HG03039 (cell line): ENCODE data around the gene SETD9.
A peak's percentile ranks its signal among the peaks of the same experiment; 100 is the strongest.

Source experiments
- ATAC-seq: cut with Tn5 transposase; IDR thresholded peaks from one replicate; pipeline ENCODE4 v1.9.1; 2021; ENCODE audit warnings: mild to moderate bottlenecking, moderate library complexity; ENCODE audit not compliant: unreplicated experiment

Gene SETD9

DNA sequence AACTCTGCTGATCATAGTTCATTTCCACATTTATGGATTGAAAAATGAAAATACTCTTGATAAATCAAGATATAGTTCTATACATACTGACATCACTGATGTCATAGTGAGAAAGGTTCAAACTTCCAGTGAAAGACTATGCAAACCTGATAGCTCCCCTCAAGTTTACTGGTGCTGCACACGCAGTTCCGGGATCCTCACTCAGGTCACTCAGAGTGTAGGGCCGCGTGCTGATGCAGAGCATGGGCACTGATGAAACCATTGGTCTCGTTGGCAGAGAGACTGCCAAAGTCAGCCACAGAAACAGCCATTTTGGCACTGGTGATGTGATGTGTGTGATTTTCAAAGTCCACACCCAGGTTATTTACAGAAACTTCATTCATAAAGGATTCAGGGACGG is 13.5 kb downstream of the SETD9 start:
- ATAC-seq, result no peak

DNA sequence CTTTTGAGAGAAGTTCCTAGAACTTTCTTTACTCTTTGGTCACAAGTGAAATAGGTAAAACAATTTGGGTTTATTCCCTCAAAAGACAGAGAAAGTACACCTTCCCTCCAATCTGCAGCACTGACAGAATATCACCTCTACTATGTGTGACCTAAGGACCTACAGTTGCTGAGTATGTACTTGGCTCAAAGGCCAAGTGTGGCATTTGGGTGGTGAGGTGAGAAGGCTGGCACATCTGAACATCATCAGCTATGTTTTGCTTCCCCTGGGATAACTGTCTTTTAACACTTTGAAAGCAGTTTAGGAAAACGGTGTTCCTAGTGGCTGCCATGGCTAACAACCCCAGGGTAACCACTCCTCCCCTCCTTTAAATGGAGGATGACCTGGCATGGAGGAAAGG is 24.9 kb downstream of the SETD9 start:
- ATAC-seq, result no peak

DNA sequence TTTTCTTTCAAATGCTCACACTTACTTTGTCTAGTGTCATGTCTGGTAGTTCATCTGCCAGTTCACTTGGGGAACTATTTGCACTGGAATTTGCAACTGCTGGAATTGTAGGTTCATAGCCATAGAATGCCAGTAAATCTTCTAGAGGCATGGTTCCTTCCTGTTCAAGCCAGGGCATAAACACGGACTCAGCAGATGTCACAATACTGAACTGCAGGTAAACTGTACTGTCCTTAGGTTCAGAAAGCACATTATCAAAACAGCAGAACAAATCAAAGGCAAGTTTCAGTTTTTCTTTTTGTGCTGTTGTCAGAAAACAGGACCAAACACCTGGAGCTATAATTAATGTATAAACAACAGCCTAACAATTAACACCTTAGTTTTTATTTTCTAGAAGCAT is 29.5 kb downstream of the SETD9 start:
- no peak for ATAC-seq

DNA sequence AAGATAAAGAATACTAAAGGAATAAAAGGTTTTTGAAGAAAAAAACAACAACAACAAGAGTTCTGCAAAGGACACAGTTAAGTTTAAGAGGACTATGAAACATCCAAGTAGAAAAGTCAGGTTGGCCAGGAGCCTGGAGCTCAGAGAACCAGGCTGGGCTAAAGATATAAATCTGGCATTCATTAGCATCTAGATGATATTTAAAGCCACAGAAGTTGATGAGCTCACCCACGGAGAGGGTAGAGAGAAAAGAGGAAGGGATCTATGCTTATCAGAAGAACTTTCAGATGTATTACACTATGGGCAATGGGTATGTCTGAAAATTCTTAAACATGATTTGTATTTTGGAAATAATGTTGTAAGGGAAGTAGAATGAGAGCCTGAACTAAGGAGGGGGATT is 32.6 kb downstream of the SETD9 start:
- ATAC-seq, result no peak

DNA sequence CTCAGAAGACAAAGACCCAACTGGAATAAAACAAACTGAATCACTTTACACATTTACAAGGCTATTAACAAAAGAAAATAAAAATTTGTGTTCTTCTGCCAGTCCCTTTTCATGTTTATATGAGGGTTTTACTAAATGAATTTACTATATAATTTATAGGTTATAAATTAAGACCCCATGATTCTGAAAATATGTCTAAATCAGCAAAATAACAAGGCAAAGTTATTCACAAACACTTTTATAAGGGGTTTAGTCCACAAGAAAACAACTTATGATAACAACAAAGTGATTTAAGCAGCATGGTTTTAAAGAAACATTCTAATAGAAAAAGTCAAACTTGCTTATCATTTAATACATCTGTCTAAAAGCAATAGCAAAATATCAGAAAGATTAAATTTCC is 37.7 kb downstream of the SETD9 start:
- no peak for ATAC-seq

- ATAC-seq, result peak; percentile 40
Observed at GRCh38 chr5:56950626-56951125, 41.3 kb downstream of the SETD9 start.

DNA sequence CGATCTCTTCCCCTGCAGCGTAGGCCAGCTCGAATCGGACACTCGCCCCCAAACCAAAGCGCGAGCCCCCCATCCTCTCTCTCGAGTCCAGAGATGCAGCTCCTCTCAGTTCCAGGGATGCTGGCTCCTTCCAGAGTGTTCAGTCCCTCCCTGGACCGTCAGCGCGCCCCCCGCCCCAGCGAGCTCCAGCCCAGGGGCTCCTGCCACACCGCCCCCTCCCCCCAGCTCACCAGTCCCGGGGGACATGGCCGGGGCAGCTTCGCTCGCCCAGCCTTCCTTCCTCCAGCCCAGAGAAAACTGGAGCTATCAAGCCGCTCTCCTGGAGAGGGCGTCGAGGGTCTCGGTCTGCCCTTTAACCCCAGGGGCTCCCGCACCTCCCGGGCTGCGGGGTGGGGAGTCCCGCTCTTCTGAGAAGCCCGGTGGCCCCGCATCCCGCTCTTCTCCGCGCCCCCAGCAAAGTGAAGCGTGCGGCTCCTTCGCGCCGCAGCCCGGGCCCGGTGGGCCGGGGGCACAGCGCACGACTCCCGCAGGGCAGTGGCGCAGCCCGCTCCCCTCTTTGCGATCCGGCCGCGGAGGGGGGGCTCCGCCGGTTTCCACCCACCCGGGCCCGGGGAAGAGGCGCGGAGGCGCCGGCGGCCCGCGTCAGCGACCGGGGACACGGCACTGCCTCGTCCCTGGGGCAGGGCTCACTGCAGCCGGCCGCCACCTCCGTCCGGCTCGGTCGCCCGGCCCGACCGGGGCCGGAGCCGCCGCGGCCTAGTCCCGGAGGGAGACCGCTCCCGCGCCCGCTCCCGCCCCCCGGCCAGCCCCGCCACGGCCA is 41.9 kb downstream of the SETD9 start:
- ATAC-seq, result peak; percentile 37

GRCh38 chr5:56951946-56952691 is 42.7 kb downstream of the SETD9 start, which contains the start of gene MIER3:
TSS of gene MIER3 (minus strand) at chr5:56952123. CDS start at chr5:56952102, 21 bp downstream.
- ATAC-seq, result peak; percentile 91

DNA sequence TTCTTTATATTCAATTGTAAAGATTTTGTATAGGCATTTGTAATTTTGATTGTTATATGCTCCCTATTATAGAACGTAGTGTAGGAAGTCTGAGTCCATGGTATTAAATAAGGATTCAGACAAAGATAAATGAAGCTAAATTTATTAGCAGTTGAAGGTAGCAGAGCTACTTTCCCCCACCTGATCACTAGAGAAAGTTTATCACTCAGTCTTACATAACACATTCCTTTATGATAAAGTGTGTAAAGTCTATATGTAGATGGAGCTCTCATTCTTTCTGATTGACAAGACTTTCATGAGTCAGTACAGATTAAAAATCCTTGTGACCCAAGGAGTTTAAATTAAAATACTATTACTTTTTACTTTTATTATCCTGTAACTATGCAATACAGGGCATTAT is 44.9 kb downstream of the SETD9 start:
- no peak for ATAC-seq

DNA sequence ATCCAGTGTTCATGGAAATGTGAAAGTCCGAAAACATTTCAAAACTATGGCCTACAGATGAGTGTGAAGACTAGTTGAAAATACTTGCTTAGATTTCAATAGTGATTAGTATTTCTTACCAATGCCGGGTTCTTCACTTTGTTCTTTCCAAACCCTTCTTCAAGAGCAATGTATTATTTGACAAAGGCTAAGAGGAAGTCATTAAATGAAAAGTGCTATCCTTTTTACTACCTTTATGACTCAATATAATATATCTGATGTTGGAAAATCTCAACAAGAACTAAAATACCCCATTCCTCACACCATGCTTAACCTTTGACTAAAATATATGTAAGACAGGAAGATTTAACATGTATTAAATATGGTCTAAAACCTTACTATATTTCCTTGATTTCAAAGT is 49.2 kb downstream of the SETD9 start:
- ATAC-seq, result no peak

GRCh38 chr5:56959326-56959725 is 49.9 kb downstream of the SETD9 start:
- ATAC-seq, result no peak

GRCh38 chr5:56961746-56962145 is 52.4 kb downstream of the SETD9 start:
- no peak for ATAC-seq

GRCh38 chr5:56962286-56962685 is 52.9 kb downstream of the SETD9 start:
- ATAC-seq, result no peak

DNA sequence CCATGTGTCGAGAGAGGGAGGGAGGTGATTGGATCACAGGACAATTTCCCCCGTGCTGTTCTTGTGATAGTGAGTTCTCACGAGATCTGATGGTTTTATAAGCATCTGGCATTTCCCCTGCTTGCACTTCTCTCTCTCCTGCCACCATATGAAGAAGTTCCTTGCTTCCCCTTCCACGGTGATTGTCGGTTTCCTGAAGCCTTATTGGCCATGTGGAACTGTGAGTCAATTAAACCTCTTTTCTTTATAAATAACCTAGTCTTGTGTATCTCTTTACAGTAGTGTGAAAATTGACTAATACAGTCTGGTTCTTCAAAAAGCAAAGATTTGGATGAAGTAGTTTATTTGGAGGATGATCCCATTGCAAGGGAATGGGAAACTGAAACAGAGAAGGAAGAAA is 53.9 kb downstream of the SETD9 start:
- no peak for ATAC-seq

DNA sequence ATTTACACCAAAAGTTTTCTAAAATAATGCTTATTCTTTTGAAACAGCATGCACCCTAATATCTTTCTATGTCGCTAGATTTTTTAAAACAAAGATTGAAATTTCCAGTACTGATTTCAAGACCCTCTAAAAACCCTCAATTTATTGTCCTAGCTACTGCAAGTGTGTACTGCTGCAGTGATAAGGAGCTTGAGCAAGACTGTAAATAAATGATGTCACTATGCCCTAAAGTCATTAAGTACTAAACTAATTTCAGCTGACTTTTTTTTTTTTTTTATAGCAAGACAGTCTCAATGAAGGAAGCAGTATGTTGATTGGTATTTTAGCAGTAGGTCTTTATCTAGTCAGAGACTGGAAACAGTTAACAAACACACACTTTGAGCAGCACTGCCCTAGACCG is 54.8 kb downstream of the SETD9 start:
- no peak for ATAC-seq
